CD8-positive, alpha-beta memory T cell (primary cell): Measurements from ENCODE around the gene TRPV5. TPM values are rescaled to one million over a fixed set of nuclear protein-coding genes. Genes with fewer than 3 reads are reported as not detected.

ENCODE experiments used
- CTCF ChIA-PET: fragments of 350-600 bp; sonication (Branson Sonifier 250); formaldehyde crosslinking; loops from one replicate; lab custom pipeline; 2021; ENCODE audit warnings: antibody characterized with exemption; lab: Charles Lee
- POLR2A ChIA-PET: fragments of 350-600 bp; sonication (Branson Sonifier 250); formaldehyde crosslinking; loops from one replicate; lab custom pipeline; 2021; ENCODE audit warnings: antibody characterized with exemption; lab: Charles Lee
- DNase-seq, 5 donors: peaks; one replicate each; pipeline versions ENCODE4 v3.0.0 to v3.0.0-alpha.2; 2020 to 2022; ENCODE audit warnings: mixed read lengths in 1 of 5
- H3K27ac ChIP-seq: one replicate; pipeline ENCODE4 v1.7.0; 2013; ENCODE audit warnings: low read depth, mild to moderate bottlenecking, low read length, moderate library complexity
- H3K27me3 ChIP-seq: 2 replicates; pipeline ENCODE4 v1.7.0; 2013; ENCODE audit warnings: low read length, mild to moderate bottlenecking; ENCODE audit not compliant: insufficient read depth, poor library complexity, severe bottlenecking
- H3K36me3 ChIP-seq: 2 replicates; pipeline ENCODE4 v1.7.0; 2013; ENCODE audit warnings: mild to moderate bottlenecking, low read length, moderate library complexity; ENCODE audit not compliant: insufficient read depth
- H3K4me1 ChIP-seq: 2 replicates; pipeline ENCODE4 v1.7.0; 2013; ENCODE audit warnings: mild to moderate bottlenecking, low read length, moderate library complexity; ENCODE audit not compliant: insufficient read depth
- H3K4me3 ChIP-seq: 2 replicates; pipeline ENCODE4 v1.7.0; 2013; ENCODE audit warnings: mild to moderate bottlenecking, low read length
- H3K9me3 ChIP-seq: 2 replicates; pipeline ENCODE4 v1.7.0; 2013; ENCODE audit warnings: mild to moderate bottlenecking, low read length
- H3K27ac Mint-ChIP-seq, 8 donors: one replicate each; pipeline ENCODE4 v1.8.0; 2020 to 2021; ENCODE audit warnings: mixed read lengths in 8 of 8, mild to moderate bottlenecking in 6 of 8, inconsistent platforms in 3 of 8, moderate library complexity in 3 of 8
- H3K27me3 Mint-ChIP-seq, 2 donors: one replicate each; pipeline ENCODE4 v1.8.0; 2020 to 2021; ENCODE audit warnings: mixed read lengths in 2 of 2, mild to moderate bottlenecking in 1 of 2, moderate library complexity in 1 of 2
- H3K36me3 Mint-ChIP-seq, 3 donors: one replicate each; pipeline ENCODE4 v1.8.0; 2020 to 2021; ENCODE audit warnings: mixed read lengths in 3 of 3, inconsistent platforms in 1 of 3, mild to moderate bottlenecking in 1 of 3
- H3K4me1 Mint-ChIP-seq, 3 donors: one replicate each; pipeline ENCODE4 v1.8.0; 2020 to 2021; ENCODE audit warnings: mixed read lengths in 3 of 3, inconsistent platforms in 1 of 3, mild to moderate bottlenecking in 1 of 3
- H3K4me3 Mint-ChIP-seq, 7 donors: one replicate each; pipeline ENCODE4 v1.8.0; 2020 to 2021; ENCODE audit warnings: mixed read lengths in 7 of 7, mild to moderate bottlenecking in 6 of 7, moderate library complexity in 4 of 7, inconsistent platforms in 2 of 7
- H3K9me3 Mint-ChIP-seq, 5 donors: one replicate each; pipeline ENCODE4 v1.8.0; 2020 to 2022; ENCODE audit warnings: mixed read lengths in 5 of 5, mild to moderate bottlenecking in 3 of 5, moderate library complexity in 2 of 5, inconsistent platforms in 1 of 5
- polyA plus RNA-seq: library from polyadenylated mRNA; unstranded; fragments of 300-500 nt; fragmentation: Illumina TruSeq; gene quantifications from one replicate; pipeline ENCODE4 v1.2.3, GENCODE V29; 2021
- total RNA-seq, 2 experiments: library from RNA; stranded (reverse); gene quantifications; one replicate each; pipeline ENCODE4 v1.2.3, GENCODE V29; 2021

Gene TRPV5
- total and polyA plus RNA-seq, 3 experiments from 2014 or later, result not detected

DNA sequence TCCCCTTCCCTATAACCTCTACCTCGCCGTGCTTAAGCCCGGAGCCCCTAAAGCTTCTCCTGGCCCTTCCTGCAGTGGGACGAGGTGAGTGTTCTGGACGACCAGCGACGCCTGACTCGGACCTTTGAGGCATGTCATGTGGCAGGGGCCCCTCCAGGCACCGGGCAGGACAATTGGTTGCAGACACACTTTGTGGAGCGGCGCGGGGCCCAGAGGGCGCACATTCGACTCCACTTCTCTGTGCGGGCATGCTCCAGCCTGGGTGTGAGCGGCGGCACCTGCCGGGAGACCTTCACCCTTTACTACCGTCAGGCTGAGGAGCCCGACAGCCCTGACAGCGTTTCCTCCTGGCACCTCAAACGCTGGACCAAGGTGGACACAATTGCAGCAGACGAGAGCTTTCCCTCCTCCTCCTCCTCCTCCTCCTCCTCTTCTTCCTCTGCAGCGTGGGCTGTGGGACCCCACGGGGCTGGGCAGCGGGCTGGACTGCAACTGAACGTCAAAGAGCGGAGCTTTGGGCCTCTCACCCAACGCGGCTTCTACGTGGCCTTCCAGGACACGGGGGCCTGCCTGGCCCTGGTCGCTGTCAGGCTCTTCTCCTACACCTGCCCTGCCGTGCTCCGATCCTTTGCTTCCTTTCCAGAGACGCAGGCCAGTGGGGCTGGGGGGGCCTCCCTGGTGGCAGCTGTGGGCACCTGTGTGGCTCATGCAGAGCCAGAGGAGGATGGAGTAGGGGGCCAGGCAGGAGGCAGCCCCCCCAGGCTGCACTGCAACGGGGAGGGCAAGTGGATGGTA lies 69.5 kb downstream of the TRPV5 start:
- POLR2A ChIA-PET, result no interaction called here
- no peaks in the 10 kb centered on the region for H3K27me3 Mint-ChIP-seq
- no peaks in the 10 kb centered on the region for H3K36me3 ChIP-seq

DNA sequence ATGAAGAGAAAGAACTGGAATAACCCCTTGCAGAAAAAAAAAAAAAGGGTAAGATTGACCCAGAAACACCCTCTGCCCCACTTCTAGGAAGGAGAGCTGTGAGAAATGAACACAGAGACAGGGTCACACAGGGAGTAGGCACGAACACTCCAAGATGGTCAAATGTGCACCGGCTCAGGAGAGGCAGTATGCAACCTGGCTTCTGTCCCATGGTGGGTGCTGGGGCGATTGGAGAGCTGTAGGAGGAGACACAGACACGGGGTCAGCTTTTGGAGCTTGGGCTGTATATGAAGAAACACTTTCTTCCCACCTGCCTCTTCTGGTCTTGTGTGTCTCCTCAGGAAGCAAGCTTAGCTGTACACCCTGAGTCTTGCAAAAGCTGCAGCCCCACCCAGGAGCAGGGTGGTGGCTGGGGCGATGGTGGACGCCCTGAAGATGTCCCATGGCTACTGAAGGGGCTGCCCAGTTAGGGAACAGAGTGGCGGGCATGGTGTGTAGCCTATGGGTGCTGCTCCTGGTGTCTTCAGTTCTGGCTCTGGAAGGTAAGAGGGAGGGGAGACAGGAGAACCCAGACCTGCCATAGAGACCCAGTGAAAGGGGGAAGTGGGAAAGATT lies 70.7 kb downstream of the TRPV5 start:
- no peaks in the 10 kb centered on the region for H3K27me3 Mint-ChIP-seq
- DNase-seq, result no peak
- H3K27ac ChIP-seq, result no peak overlapping the region
- no peaks in the 10 kb centered on the region for H3K9me3 ChIP-seq
- no peaks in the 10 kb centered on the region for H3K9me3 Mint-ChIP-seq
- CTCF ChIA-PET, result interaction anchor here (0.9 kb wide), 2 partner anchors 18 to 41 kb away, joined by 3 read pairs; no protein-coding TSS in a partner anchor
- H3K36me3 ChIP-seq, result no peaks in the 10 kb centered on the region
- H3K27me3 ChIP-seq, result no peaks in the 10 kb centered on the region
- peaks cover 0 to 34% (median 2%) of the 10 kb centered on the region in 3 donors for H3K36me3 Mint-ChIP-seq
- peak overlapping the region in 4 of 8 donors; percentile 39 to 72 (median 54) for H3K27ac Mint-ChIP-seq
- POLR2A ChIA-PET, result no interaction called here
- peak overlapping the region in 1 of 7 donors; percentile 44 for H3K4me3 Mint-ChIP-seq
- no peaks in the 10 kb centered on the region for H3K4me1 ChIP-seq
- H3K4me3 ChIP-seq, result no peak overlapping the region
- peaks cover 0 to 3% (median 0%) of the 10 kb centered on the region in 3 donors for H3K4me1 Mint-ChIP-seq

More for the DNA sequence above, 69.5 kb downstream of the TRPV5 start:
- DNase-seq, result no peak
- Mint-ChIP-seq H3K9me3 (no peaks in the 10 kb centered on the region), H3K27ac (no peak overlapping the region), H3K36me3 (peaks cover 0 to 37% (median 2%) of the 10 kb centered on the region in 3 donors), H3K4me3 (no peak overlapping the region), H3K4me1 (peaks cover 0 to 3% (median 0%) of the 10 kb centered on the region in 3 donors)
- no peak overlapping the region for H3K27ac ChIP-seq
- H3K4me1 ChIP-seq, result no peaks in the 10 kb centered on the region
- H3K4me3 ChIP-seq, result no peak overlapping the region
- CTCF ChIA-PET, result interaction anchor here (1.3 kb wide), 1 partner anchor 9 kb away, joined by 7 read pairs; the partner anchor contains the start of gene EPHB6
- H3K27me3 ChIP-seq, result no peaks in the 10 kb centered on the region
- no peaks in the 10 kb centered on the region for H3K9me3 ChIP-seq

- H3K27me3 Mint-ChIP-seq, result no peaks in the 10 kb centered on the region
- no peaks in the 10 kb centered on the region for H3K27me3 ChIP-seq
- peak overlapping the region in 4 of 8 donors; percentile 42 to 72 (median 54) for H3K27ac Mint-ChIP-seq
- peaks cover 0 to 34% (median 2%) of the 10 kb centered on the region in 3 donors for H3K36me3 Mint-ChIP-seq
- H3K9me3 ChIP-seq, result no peaks in the 10 kb centered on the region
- peaks cover 0 to 4% (median 3%) of the 10 kb centered on the region in 3 donors for H3K4me1 Mint-ChIP-seq
- no peaks in the 10 kb centered on the region for H3K36me3 ChIP-seq
- H3K9me3 Mint-ChIP-seq, result no peaks in the 10 kb centered on the region
- peaks cover 4% of the 10 kb centered on the region for H3K4me1 ChIP-seq
- ChIA-PET POLR2A (no interaction called here), CTCF (interaction anchor here (0.9 kb wide), 2 partner anchors 19 to 41 kb away, joined by 3 read pairs; no protein-coding TSS in a partner anchor)
- no peak overlapping the region for H3K4me3 ChIP-seq
- H3K4me3 Mint-ChIP-seq, result no peak overlapping the region
- no peak for DNase-seq
- H3K27ac ChIP-seq, result no peak overlapping the region
Observed at GRCh38 chr7:142862351-142862750, 71.2 kb downstream of the TRPV5 start.

GRCh38 chr7:142860968-142861367 lies 72.6 kb downstream of the TRPV5 start:
- H3K36me3 Mint-ChIP-seq, result peaks cover 0 to 34% (median 2%) of the 10 kb centered on the region in 3 donors
- no peak overlapping the region for H3K27ac Mint-ChIP-seq
- H3K27me3 ChIP-seq, result no peaks in the 10 kb centered on the region
- no peak overlapping the region for H3K4me3 Mint-ChIP-seq
- H3K27ac ChIP-seq, result no peak overlapping the region
- POLR2A ChIA-PET, result no interaction called here
- H3K27me3 Mint-ChIP-seq, result no peaks in the 10 kb centered on the region
- H3K36me3 ChIP-seq, result no peaks in the 10 kb centered on the region
- CTCF ChIA-PET, result interaction anchor here (1.0 to 1.3 kb wide), 2 partner anchors 47 to 48 kb away, joined by 3 read pairs; no protein-coding TSS in a partner anchor
- no peak for DNase-seq
- no peaks in the 10 kb centered on the region for H3K9me3 Mint-ChIP-seq
- no peaks in the 10 kb centered on the region for H3K9me3 ChIP-seq
- H3K4me3 ChIP-seq, result no peak overlapping the region
- H3K4me1 Mint-ChIP-seq, result peaks cover 5 to 13% (median 11%) of the 10 kb centered on the region in 3 donors
- peaks cover 11% of the 10 kb centered on the region for H3K4me1 ChIP-seq

GRCh38 chr7:142859829-142860228 lies 73.7 kb downstream of the TRPV5 start:
- Histone ChIP-seq H3K27me3 (no peaks in the 10 kb centered on the region), H3K4me1 (peaks cover 16% of the 10 kb centered on the region), H3K27ac (no peak overlapping the region), H3K4me3 (no peak overlapping the region), H3K9me3 (no peaks in the 10 kb centered on the region), H3K36me3 (no peaks in the 10 kb centered on the region)
- Mint-ChIP-seq H3K36me3 (peaks cover 0 to 33% (median 2%) of the 10 kb centered on the region in 3 donors), H3K27me3 (no peaks in the 10 kb centered on the region), H3K27ac (no peak overlapping the region), H3K4me3 (no peak overlapping the region), H3K9me3 (no peaks in the 10 kb centered on the region), H3K4me1 (peaks cover 5 to 20% (median 13%) of the 10 kb centered on the region in 3 donors)
- no peak for DNase-seq
- ChIA-PET CTCF (interaction anchor here (1.3 kb wide), 1 partner anchor 47 kb away, joined by 3 read pairs; no protein-coding TSS in a partner anchor), POLR2A (no interaction called here)

- DNase-seq, result no peak
- H3K27me3 ChIP-seq, result no peaks in the 10 kb centered on the region
- no peaks in the 10 kb centered on the region for H3K9me3 Mint-ChIP-seq
- H3K4me1 Mint-ChIP-seq, result peaks cover 5 to 20% (median 13%) of the 10 kb centered on the region in 3 donors
- H3K27ac Mint-ChIP-seq, result no peak overlapping the region
- H3K27ac ChIP-seq, result no peak overlapping the region
- H3K4me3 ChIP-seq, result no peak overlapping the region
- H3K4me1 ChIP-seq, result peaks cover 16% of the 10 kb centered on the region
- no peaks in the 10 kb centered on the region for H3K36me3 ChIP-seq
- H3K4me3 Mint-ChIP-seq, result no peak overlapping the region
- H3K36me3 Mint-ChIP-seq, result peaks cover 0 to 31% (median 2%) of the 10 kb centered on the region in 3 donors
- POLR2A ChIA-PET, result no interaction called here
- H3K27me3 Mint-ChIP-seq, result no peaks in the 10 kb centered on the region
- CTCF ChIA-PET, result interaction anchor here (0.9 to 1.3 kb wide), 2 partner anchors 14 to 47 kb away, joined by 3 to 4 read pairs; no protein-coding TSS in a partner anchor
- no peaks in the 10 kb centered on the region for H3K9me3 ChIP-seq
Observed at GRCh38 chr7:142859411-142859810, 74.1 kb downstream of the TRPV5 start.
